Measurements from ENCODE around the gene CRTAP.
"Not testable (repeated sequence)": the region's sequence is repeated elsewhere in the genome, so short reads cannot be mapped to it uniquely, and the experiment has no call there.

Gene CRTAP

DNA sequence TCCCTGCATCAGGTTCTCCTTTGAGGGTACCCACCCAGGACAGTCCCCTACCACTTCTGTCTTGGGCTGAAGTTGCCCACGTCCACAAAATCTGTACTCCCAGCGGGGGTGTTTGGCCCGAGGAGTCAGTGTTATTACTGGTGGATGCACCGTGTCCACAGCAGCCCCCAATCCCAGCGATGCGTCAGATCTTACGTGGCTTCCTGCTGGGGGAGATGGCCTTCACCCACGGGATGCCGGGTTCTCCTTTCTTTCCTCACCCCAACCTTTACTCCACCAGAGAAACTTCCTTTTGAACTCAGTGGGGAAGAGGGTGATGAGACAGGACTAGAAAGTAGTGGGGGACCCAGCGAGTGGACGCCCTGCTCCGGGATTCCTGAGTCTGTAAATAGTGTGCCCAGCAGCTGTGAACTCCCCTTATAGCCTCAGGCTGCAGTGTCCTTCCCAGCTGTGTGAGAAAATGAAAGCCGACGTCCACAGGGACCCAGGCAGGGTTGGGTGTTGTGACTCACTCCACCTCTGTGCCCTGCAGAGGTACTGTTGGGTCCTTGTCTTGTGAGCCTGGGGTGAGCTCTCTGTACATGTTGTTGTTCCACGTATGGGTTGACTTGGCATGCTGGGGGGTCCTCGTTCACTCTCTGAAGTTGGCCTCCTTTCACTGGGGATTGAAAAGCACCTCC lies 31.5 kb downstream of the CRTAP start:
- DNase-seq, result no peak

DNA sequence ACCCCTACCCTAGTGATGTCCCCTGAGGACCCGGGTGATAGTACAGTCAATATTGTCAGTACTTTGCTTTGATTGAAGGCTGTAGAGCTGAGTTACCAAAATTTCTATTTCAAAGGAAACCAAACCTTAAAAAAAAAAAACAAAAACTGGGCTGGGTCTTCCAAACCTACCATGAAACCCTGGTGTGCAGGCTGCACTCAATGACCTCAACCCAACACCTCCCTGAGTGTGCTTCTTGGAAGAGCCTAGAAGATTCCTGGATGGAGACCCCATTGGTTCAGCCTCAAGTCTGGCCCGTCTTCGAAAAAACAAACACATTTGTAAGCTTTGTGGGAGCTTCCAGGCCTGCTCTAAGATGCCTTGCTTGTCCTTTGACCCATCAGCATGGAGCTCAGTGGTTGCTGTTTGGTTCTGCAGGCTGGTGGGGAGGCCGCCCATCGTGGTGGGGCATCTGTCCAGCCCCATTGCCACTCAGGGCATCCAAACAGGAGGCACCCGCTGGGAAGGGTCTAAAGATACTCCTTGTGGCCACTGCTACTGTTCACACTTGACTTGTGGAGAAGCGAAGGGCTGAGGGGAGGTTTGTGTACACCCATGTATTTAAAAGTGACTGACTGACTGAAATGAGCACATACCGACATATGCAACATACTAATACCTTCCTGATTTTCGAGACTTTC lies 32.2 kb downstream of the CRTAP start:
- DNase-seq, result no peak

DNA sequence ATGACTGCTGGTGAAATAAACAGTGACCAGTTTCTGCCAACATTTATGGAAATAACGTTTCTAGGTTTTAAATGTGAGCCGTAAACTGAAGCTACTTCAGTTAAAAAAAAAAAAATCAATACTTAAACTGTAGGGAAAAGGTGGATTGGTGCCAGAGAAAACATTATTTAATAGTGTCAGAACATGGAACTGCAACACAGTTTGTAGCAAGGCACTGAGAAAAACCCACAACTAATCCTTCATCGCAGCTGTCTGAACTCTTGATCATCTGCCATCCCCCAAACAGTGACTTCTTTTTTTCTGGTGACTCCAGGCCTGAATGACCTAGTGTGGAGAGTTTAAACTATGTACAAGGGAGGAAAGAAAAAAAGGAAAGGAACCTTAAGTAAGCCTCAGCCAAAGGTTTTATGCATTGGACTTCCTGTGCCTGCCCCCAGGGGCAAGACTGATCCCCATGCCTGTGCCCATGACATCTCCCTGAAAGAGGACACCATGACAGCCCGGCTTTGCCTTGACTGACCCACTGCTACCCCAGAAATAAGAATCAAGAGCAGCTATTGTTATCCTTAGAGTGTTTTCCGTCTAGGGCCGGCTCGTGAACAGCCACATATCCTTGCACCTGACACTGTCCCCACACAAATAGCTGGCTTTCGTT lies 33.1 kb downstream of the CRTAP start:
- no peak for DNase-seq

DNA sequence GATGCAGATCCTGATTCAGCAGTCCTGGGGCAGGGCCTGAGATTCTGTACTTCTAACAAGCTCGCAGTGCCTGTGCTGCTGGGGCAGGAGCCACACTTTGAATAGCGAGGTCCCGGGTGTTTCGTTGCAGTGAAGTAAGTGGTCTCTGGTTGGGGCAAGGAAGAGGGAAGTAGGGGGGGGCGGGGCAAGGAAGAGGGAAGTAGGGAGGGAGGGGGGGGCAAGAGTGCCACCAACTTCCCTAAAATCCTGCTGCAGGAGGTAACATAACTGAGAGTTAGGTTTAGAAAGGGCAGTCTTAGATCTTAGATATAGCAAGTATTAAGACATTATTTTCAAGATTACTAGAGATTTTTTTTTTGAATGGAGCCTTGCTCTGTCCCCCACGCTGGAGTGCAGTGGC lies 35.5 kb downstream of the CRTAP start:
- DNase-seq, result no peak

DNA sequence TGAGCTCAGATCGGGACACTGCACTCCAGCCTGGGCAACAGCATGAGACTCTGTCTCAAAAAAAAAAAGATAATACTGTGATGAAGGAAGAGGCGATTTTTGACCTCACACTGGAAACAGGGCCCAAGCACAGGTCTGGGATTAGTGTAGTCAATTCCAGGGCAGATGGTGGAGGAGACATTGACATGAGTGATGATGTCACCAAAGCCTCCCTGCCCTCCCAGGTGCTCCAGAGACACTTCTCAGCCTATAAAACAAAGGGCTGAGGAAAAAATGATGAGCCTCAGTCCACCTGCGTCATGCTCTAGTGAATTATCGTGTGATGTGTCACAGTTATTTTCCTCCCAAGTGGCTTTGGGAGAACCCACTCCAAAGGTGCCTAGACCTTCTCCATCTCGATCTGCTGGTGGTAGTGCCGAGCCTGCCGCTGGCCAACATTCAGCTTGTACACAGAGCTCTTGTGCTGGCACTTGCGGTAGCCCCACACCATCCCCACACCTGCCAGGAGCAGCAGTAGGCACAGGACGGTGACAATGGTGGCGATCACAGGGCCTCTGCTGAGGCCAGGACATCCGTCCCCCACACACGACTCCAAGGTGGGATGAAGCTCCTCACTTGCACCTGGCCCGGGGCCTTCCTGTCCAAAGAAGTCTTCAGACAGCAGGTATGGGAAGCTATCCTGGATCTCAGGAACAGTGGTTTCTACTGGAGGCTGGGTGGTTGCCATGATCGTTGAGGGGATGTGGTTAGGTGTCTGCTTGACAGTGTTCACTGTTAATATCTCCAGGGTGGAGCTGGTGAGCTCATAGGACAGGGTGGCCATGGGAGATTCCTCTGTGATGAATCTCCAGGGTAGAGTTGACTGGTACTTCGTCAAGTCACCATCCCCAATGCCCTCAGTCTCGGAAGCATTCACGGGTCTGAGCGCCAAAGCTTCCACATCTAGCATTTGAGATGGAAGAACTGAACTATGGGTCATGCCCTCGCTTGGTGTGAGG lies 38.8 kb downstream of the CRTAP start:
- DNase-seq, result no peak

DNA sequence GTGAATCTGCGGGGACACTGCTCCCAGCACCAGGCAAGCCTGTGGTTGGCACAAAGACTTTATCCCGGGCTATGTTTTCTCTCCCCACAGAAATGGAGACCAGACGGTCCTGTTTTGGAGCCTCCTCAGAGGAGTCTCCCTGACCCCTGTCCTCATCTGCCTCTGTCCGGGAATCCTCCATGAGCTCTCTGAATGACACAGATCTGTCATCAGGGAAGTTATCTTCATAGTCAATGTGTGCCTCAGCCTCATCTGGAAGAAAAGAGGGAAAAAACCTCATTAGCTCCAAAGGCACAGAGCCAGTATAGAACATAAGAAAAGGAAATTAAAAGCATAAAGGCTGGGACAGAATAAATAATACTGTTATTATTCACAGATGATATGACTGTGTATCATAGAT lies 40.0 kb downstream of the CRTAP start:
- no peak for DNase-seq

DNA sequence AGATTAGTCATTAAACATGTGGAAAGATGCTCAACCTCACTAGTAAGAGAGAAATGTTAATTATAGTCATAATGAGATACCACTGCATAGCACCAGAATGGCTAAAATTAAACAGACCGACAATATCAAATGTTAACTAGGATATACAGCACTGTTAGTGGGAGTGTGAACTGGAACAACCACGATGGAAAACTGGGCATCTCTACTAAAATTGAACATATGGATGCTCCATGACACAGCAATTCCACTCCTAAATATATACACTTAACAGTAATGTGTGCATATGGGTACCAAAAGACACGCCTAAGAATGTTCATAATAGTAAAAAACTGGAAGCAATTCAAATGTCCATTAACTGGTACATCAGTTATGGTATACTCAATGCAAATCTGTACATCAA lies 41.5 kb downstream of the CRTAP start:
- no peak for DNase-seq

DNA sequence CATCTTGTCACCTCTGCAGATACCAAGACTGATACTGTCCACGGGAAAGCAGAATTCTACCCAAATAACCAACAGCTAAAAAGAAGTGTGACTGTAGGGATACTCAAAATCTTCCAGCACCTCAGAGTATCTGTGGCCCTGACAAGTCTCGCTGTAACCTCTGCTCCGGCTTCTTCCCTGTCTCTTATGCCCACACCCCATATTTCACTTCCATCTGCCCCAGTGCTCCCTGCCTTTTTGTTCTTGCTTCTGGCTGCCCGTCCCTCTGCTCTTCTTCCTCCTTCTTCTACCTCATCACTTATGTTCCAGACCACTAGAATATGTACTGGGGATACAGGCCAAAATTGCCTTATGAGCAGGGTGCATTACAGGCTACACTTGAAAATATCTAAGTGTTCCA lies 45.4 kb downstream of the CRTAP start:
- DNase-seq, result no peak

DNA sequence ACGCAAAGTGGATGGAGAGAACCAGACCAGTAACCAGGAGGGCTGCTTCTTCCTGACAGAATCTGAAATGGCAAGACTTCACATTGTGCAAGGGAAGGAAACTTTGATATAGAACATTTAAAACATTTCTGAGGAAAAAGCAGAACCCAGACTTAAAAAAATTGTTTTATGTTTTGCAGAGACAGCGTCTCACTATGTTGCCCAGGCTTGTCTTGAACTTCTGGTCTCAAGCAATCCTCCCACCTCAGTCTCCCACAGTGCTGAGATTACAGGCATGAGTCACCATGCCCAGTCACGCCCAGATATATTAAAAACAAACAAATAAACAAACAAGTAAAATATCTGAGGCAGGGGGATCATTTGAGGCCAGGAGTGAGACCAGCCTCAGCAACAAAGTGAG lies 46.2 kb downstream of the CRTAP start:
- no peak for DNase-seq

DNA sequence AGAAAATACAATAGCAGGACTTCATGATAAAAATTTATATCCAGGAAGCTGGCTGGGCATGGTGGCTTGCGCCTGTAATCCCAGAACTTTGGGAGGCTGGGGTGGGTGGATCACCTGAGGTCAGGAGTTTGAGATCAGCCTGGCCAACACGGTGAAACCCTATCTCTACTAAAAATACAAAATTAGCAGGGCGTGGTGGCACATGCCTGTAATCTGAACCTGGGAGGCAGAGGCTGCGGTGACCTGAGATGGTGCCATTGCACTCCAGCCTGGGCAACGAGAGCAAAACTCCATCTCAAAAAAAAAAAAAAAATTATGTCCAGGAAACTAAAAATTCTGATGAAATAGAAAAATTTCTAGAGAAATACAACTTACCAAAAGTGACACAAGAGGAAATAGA lies 48.8 kb downstream of the CRTAP start:
- DNase-seq, result not testable (repeated sequence)

DNA sequence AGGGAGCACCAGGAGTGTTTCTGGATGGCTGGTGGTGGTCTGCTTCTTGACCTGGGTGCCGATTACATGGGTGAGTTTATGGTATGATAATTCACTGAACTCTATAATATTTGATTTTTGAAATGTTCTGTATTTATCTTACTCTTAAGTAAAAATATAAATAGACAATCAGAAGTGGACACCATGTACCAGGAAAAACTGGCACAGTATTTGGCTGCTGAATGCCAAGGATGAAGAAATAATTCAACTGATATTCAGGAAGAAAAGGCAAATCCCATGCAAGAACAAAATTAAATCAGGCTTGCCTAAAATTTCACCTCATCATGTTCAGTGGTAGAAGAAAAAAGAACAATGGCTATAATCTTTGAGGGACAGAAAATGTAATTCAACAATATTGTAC lies 51.6 kb downstream of the CRTAP start:
- no peak for DNase-seq

DNA sequence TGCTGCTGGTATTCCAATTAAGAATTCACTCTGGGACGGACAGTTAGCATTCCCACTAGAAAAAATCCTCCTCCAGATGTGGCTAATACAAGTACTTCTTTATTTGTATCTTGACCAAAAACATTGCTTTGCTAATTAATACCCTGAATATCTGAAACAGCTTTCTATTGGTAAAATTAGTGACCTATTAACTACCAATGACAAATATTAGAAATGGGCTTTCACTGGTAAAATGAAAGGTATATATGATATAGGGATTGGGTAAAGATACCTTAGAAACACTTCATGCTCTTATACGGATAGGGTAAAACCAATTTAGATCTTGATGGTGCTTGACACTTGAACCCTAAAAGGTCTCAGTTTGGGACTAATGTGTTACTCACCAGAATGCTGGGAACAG lies 52.3 kb downstream of the CRTAP start:
- no peak for DNase-seq

DNA sequence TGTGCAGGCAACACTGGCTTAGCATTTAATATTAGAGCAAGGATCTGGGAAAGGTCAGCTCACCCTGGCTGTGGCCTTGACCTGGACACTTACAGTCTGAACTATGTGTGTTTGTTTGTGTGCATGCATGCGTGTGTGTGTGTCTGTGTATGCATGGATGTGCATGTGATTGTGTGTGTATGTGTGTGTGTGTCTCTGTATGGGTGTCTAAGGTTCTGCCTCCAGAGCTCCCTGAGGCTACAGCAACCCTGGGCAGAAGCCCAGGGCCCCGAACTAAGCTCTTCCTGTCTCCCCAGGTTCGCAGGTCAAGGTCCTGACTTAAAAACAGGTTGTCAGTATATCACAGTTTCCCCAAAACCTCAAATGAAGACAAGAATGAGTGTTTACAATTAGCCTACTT lies 53.5 kb downstream of the CRTAP start:
- no peak for DNase-seq

DNA sequence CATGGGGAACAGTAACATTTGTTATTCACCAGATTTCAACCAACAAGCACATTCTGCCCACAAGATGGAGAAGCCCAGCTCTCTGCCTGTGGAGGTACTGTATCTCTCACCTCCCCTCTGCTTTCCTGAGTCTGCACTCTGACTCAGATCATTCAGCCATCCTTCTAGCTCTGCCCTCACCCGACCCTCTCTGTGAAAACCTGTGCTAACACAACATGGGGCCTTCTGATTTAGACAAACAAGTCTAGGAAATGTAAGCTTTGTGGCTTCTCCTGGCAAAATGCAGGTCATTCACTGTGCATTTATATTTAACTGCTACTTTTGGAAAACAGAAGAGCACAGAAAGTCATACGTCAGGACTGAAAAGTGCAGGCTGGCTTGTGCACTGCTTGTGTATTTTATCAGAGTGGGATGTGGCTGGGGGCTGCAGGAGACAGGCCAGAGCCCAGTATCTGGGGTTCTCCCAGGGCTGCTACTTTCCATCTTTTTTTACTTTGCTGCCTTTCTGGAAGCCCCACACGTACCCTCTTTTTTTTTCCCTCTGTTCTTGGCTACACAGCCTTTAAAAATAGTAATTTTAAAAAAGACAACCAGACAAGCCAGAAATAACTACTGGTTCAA lies 54.0 kb downstream of the CRTAP start:
- no peak for DNase-seq

DNA sequence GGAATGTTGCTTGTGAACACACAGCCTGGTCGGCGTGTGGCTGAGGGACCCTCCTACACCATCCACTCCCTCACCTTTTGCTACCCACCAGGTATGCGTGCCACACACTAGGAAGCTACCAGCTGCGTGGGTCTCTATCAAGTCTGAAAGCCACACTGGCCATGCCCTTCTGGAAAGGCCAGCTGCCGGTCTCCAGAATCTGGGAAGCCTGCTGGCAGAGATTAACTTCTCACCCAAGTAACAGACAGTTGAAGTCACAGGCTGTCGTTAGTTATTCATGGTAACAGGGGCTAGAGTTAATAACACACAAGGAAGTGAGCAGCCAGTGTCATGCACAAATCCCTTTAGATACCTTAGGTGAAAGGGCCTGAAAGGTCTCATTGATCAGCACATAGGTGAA lies 56.7 kb downstream of the CRTAP start:
- DNase-seq, result no peak

DNA sequence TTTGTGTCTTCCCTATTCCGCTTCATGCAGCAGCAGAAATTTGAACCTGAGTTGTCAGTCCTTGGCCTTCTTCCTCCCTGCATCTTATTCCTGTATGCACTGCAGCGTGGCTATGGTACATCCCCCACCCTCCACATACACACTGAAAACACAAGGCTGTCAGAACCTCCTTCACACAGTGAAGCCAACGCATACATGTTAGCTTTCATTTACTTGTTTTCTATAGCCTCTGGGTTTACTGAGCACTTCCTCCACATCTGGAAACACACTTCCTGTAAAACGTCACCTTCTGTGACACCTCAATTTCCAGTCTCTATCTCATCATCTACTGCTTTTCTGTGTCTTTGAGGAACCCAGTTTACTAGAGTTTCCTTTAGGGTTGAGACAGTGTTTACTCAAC lies 57.8 kb downstream of the CRTAP start:
- DNase-seq, result no peak

DNA sequence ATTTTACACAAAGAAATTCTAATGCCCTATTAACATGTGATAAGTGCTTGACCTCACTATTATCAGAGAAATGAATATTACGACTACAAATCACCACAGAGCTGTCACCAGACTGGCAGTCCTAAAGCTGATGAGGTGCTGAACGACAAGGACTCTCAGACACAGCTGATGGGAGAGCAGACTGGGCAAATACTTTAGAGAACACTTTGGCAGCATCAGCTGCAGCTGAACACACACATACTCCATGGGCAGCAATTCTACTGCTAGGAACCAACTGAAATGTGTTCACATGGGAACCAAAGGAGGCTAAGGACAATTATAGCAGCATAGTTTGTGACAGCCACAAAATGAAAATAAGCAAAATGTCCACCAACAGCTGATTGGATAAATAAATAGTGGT lies 59.3 kb downstream of the CRTAP start:
- no peak for DNase-seq

DNA sequence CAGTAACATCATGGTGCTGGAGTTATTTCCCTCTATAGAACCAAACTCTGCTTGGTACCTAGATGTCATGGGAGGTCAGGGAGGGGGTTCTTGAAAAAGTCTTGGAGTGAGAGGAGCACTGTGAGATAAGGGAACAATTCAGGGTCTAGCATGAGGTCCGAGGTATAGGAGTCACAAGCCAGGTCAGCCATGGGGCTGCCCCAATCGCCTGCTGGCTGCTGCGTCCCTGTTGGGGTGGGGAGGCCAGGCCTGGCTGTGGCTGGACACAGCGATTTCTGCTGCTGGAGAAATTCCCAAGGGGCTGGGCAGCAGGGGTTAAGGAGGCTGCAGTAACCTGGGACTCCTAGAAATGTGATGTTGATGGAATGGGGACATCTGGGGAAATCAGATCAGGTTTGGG lies 59.9 kb downstream of the CRTAP start:
- DNase-seq, result no peak

DNA sequence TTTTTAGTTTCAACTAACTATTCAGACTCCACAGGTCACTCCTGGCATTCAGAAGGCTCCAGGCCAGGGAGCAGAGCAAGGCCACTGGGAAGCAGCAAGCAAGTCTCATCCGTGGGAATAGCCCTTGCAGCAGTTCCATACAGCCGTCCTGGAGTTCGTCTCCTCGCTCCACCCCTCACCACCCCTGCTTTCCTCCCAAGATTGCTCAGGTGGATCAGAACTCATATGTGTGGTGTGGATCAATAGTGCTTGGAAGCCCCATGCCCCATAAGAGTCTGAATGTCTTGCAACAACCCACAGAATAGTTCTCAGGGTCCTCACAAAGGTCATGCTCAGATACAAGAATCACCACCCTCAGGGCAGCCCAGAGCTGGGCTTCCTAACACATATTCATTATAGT lies 60.3 kb downstream of the CRTAP start:
- no peak for DNase-seq

DNA sequence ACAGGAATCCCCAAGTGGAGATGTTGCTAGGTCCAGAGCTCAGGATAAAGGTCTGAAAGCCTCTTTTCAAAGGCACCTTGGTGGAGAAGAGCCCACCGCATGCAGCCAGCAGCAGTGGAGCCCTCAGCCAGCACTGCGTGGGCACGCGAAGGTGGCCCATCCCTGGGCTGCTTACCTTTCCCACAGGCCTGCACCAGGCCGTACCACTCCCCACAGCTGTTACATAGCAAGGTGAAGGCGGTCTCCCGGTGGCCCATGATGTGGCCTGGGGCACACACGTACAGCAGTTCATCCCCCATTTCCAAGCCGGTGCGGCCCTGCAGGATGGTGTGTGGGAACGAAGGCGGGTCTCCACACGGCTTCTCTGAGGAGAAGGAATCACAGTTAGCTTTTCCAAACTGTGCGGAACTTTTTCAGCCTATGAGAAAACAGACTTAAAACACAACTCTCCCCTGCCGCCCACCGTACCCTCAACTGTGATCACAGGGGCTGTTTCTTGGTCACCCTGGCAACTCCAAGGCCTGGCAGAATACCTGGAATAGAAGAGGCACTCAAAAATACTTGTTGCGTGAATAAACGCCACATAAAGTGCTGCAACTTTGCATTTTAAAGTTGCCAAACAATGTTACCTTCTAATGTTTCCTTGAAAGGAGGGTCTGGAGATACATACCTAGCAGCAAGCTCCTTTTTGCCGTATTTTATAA lies 61.0 kb downstream of the CRTAP start:
- no peak for DNase-seq

DNA sequence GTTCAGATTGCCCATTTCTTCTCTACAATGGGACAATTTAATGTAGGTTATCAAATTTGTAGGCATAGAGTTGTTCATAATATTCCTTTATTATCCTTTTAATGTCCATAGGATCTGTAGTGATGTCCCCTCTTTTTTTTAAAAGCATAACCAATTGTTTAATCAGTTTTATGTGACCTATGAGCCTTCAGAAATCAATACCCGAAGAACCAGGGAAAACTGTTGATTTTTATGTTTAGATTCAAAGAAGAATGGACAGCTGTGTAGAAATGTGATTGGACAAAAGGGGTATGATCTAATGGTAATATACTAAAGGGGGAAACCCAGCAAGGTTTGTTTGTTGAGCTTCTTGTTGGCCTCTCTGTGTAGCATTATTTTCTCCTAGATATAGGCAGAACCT lies 65.3 kb downstream of the CRTAP start:
- no peak for DNase-seq

DNA sequence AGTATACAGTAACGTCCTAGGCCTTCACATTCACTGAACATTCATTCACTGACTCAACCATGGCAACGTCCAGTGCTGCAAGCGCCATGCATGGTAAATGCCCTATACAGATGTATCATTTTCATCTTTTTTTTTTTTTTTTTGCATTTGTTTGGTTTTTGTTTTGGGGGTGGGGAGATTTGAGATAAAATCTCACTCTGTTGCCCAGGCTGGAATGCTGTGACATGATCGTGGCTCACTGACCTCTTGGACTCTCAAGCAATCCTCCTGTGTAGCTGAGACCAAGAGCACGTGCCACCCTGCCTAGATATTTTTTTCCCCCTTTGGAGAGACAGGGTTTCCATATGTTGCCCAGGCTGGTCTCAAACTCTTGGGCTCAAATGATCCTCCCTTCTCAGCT lies 67.4 kb downstream of the CRTAP start:
- DNase-seq, result no peak
